Neuron (in vitro differentiated cells): ENCODE measurements around the gene MAML3.

Experiments
- H2AFZ ChIP-seq: one replicate; pipeline ENCODE4 v1.6.1; 2013; ENCODE audit warnings: low read depth, mild to moderate bottlenecking, inconsistent platforms, low read length, moderate library complexity
- H3K27me3 ChIP-seq: one replicate; pipeline ENCODE4 v1.6.1; 2013; ENCODE audit warnings: low read length; ENCODE audit not compliant: insufficient read depth
- H3K36me3 ChIP-seq: one replicate; pipeline ENCODE4 v1.6.1; 2013; ENCODE audit warnings: low read length; ENCODE audit not compliant: insufficient read depth
- H3K4me1 ChIP-seq: one replicate; pipeline ENCODE4 v1.6.1; 2013; ENCODE audit warnings: low read length; ENCODE audit not compliant: insufficient read depth
- H3K4me3 ChIP-seq: 2 replicates; pipeline ENCODE4 v1.5.1; 2013; ENCODE audit warnings: mild to moderate bottlenecking, low read length, moderate library complexity
- H3K9me3 ChIP-seq: one replicate; pipeline ENCODE4 v1.6.1; 2013; ENCODE audit warnings: low read length

The MAML3 gene

GRCh38 chr4:140085062-140085622 is 68.8 kb downstream of the MAML3 start:
- no peaks in the 10 kb centered on the region for H3K36me3 ChIP-seq
- no peaks in the 10 kb centered on the region for H3K27me3 ChIP-seq
- no peak overlapping the region for H3K4me3 ChIP-seq
- H2AFZ ChIP-seq: no peak overlapping the region
- H3K9me3 ChIP-seq: no peaks in the 10 kb centered on the region
- H3K4me1 ChIP-seq: peaks cover 37% of the 10 kb centered on the region

- Histone ChIP-seq H3K4me3 (no peak overlapping the region), H3K36me3 (no peaks in the 10 kb centered on the region), H3K4me1 (peaks cover 41% of the 10 kb centered on the region), H2AFZ (no peak overlapping the region), H3K27me3 (no peaks in the 10 kb centered on the region), H3K9me3 (no peaks in the 10 kb centered on the region)
These were observed 69.6 kb downstream of the MAML3 start for GRCh38 chr4:140084385-140084784.

GRCh38 chr4:140082391-140082755 is 71.6 kb downstream of the MAML3 start:
- H3K9me3 ChIP-seq: no peaks in the 10 kb centered on the region
- H3K4me3 ChIP-seq: peak overlapping the region; percentile 30
- no peaks in the 10 kb centered on the region for H3K27me3 ChIP-seq
- no peaks in the 10 kb centered on the region for H3K36me3 ChIP-seq
- no peak overlapping the region for H2AFZ ChIP-seq
- H3K4me1 ChIP-seq: peaks cover 48% of the 10 kb centered on the region

GRCh38 chr4:140081641-140082390 is 72.2 kb downstream of the MAML3 start:
- H3K27me3 ChIP-seq: no peaks in the 10 kb centered on the region
- no peaks in the 10 kb centered on the region for H3K36me3 ChIP-seq
- H3K9me3 ChIP-seq: no peaks in the 10 kb centered on the region
- H2AFZ ChIP-seq: peak overlapping the region; percentile 11
- H3K4me3 ChIP-seq: peak overlapping the region; percentile 30
- peaks cover 48% of the 10 kb centered on the region for H3K4me1 ChIP-seq

- no peaks in the 10 kb centered on the region for H3K9me3 ChIP-seq
- no peak overlapping the region for H2AFZ ChIP-seq
- H3K27me3 ChIP-seq: no peaks in the 10 kb centered on the region
- no peaks in the 10 kb centered on the region for H3K36me3 ChIP-seq
- H3K4me3 ChIP-seq: peak overlapping the region; percentile 30
- H3K4me1 ChIP-seq: peaks cover 48% of the 10 kb centered on the region
These were observed 73.1 kb downstream of the MAML3 start for GRCh38 chr4:140080883-140081282.

- Histone ChIP-seq H3K36me3 (no peaks in the 10 kb centered on the region), H3K4me3 (no peak overlapping the region), H3K4me1 (peaks cover 41% of the 10 kb centered on the region), H2AFZ (no peak overlapping the region), H3K27me3 (no peaks in the 10 kb centered on the region), H3K9me3 (no peaks in the 10 kb centered on the region)
These were observed 75.6 kb downstream of the MAML3 start for GRCh38 chr4:140078366-140078765.

GRCh38 chr4:140076307-140076706 is 77.7 kb downstream of the MAML3 start:
- no peak overlapping the region for H3K4me3 ChIP-seq
- H3K4me1 ChIP-seq: peaks cover 27% of the 10 kb centered on the region
- H2AFZ ChIP-seq: no peak overlapping the region
- no peaks in the 10 kb centered on the region for H3K27me3 ChIP-seq
- H3K9me3 ChIP-seq: no peaks in the 10 kb centered on the region
- H3K36me3 ChIP-seq: no peaks in the 10 kb centered on the region

- Histone ChIP-seq H3K27me3 (no peaks in the 10 kb centered on the region), H3K4me3 (no peak overlapping the region), H3K4me1 (peaks cover 15% of the 10 kb centered on the region), H3K9me3 (no peaks in the 10 kb centered on the region), H3K36me3 (no peaks in the 10 kb centered on the region), H2AFZ (no peak overlapping the region)
These were observed 82.2 kb downstream of the MAML3 start for GRCh38 chr4:140071806-140072205.

- Histone ChIP-seq H3K27me3 (no peaks in the 10 kb centered on the region), H3K36me3 (no peaks in the 10 kb centered on the region), H3K4me1 (peaks cover 15% of the 10 kb centered on the region), H3K4me3 (no peak overlapping the region), H3K9me3 (no peaks in the 10 kb centered on the region), H2AFZ (no peak overlapping the region)
These were observed 83.0 kb downstream of the MAML3 start for GRCh38 chr4:140070973-140071372.

- Histone ChIP-seq H3K36me3 (no peaks in the 10 kb centered on the region), H3K4me3 (no peak overlapping the region), H3K9me3 (no peaks in the 10 kb centered on the region), H3K27me3 (no peaks in the 10 kb centered on the region), H2AFZ (no peak overlapping the region), H3K4me1 (peaks cover 15% of the 10 kb centered on the region)
These were observed 83.6 kb downstream of the MAML3 start for GRCh38 chr4:140070366-140070765.

- H3K36me3 ChIP-seq: no peaks in the 10 kb centered on the region
- H3K27me3 ChIP-seq: no peaks in the 10 kb centered on the region
- no peak overlapping the region for H3K4me3 ChIP-seq
- H3K4me1 ChIP-seq: peaks cover 15% of the 10 kb centered on the region
- no peak overlapping the region for H2AFZ ChIP-seq
- no peaks in the 10 kb centered on the region for H3K9me3 ChIP-seq
These were observed 84.9 kb downstream of the MAML3 start for GRCh38 chr4:140069066-140069465.

- Histone ChIP-seq H3K27me3 (no peaks in the 10 kb centered on the region), H3K4me1 (peaks cover 15% of the 10 kb centered on the region), H3K4me3 (no peak overlapping the region), H3K9me3 (no peaks in the 10 kb centered on the region), H3K36me3 (no peaks in the 10 kb centered on the region), H2AFZ (no peak overlapping the region)
These were observed 85.7 kb downstream of the MAML3 start for GRCh38 chr4:140068271-140068670.

- H3K9me3 ChIP-seq: no peaks in the 10 kb centered on the region
- H3K27me3 ChIP-seq: no peaks in the 10 kb centered on the region
- H2AFZ ChIP-seq: no peak overlapping the region
- no peak overlapping the region for H3K4me3 ChIP-seq
- no peaks in the 10 kb centered on the region for H3K36me3 ChIP-seq
- peaks cover 7% of the 10 kb centered on the region for H3K4me1 ChIP-seq
These were observed 87.7 kb downstream of the MAML3 start for GRCh38 chr4:140066031-140066930.
